ENCODE measurements around the gene SRC. TPM values are rescaled to one million over a fixed set of nuclear protein-coding genes. Genes with fewer than 3 reads are reported as not detected.
"Not testable (repeated sequence)": the region's sequence is repeated elsewhere in the genome, so short reads cannot be mapped to it uniquely, and the experiment has no call there.

Gene SRC
- polyA plus RNA-seq, 3 donors: 55.6 to 72.5 (median 67.2) TPM

DNA sequence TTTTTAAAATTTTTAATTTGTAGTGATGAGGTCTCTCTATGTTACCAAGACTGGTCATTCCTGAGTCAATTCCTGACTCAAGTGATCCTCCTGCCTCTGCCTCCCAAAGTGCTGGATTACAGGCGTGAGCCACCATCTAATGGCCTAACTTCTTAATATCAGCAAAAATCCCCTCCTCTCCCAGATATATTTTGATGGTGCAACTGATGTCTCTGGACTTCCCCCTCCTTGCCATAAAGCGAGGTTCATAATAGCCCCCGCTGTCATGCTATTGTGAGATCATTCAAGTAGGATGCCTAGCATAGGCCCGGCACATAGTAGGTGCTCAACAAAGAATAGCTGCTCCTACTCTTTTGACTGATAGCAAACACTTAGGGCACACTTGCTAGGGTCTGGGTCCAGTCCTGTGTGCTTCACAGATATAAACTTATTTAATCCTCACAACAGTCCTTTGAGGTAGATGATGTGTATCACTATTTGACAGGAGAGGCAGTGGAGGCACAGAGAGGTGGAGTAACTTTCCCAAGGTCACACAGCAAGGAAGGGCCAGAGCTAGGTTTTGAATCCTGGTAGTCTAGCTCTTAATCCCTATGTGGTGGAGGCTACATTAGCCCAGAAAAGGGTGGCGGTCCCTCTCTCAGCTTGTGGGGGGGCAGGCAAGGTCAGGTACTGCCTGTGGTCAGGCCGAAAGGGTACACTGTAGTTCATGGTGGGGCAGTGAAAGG lies 14.6 kb downstream of the SRC start:
- DNase-seq: no peak

GRCh38 chr20:37361336-37361735 lies 15.4 kb downstream of the SRC start:
- no peak for DNase-seq

GRCh38 chr20:37362231-37362792 lies 16.4 kb downstream of the SRC start:
- no peak for DNase-seq

GRCh38 chr20:37362821-37363220 lies 16.9 kb downstream of the SRC start:
- no peak for DNase-seq

- DNase-seq: no peak
These were observed 17.5 kb downstream of the SRC start for GRCh38 chr20:37363221-37364012.

- no peak for DNase-seq
These were observed 18.3 kb downstream of the SRC start for GRCh38 chr20:37364013-37364926.

DNA sequence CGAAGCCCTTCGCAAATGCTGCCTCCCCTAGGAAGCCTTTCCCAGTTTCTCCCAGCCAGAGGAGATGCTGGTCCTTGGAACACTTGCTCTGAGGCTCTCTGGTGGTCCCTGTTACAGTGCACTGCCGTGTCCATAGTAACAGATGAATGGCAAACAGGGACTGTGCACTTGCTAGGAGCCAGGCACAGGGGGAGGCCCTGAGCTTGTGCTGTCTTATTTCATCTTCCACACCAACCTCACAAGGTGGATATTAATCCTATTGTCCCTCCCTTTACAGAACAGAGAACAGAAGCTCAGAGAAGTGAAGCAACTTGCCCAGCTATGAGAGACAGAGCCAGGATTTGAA lies 19.0 kb downstream of the SRC start:
- no peak for DNase-seq

GRCh38 chr20:37365760-37366638 lies 20.1 kb downstream of the SRC start:
- DNase-seq: no peak

DNA sequence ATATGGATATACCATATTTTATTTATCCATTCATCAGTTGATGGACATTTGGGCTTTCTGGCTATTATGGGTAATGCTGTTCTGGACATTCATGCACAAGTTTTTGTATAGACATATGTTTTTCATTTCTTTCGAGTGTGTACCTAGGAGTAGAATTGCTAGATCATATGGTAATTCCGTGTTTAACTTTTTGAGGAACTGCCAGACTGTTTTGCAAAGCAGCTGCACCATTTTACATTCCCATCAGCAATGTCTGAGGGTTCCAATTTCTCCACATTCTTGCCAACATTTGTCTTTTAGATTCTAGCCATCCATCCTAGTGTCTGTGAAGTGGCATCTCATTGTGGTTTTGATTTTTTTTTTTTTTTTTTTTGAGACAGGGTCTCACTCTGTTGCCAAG lies 20.8 kb downstream of the SRC start:
- no peak for DNase-seq

GRCh38 chr20:37369846-37370245 lies 23.9 kb downstream of the SRC start:
- DNase-seq: no peak

GRCh38 chr20:37371845-37372244 lies 25.9 kb downstream of the SRC start:
- DNase-seq: not testable (repeated sequence)

- DNase-seq: no peak
These were observed 26.5 kb downstream of the SRC start for GRCh38 chr20:37372441-37372840.

GRCh38 chr20:37373020-37373598 lies 27.2 kb downstream of the SRC start:
- DNase-seq: no peak

- DNase-seq: no peak
These were observed 29.3 kb downstream of the SRC start for GRCh38 chr20:37375227-37375626.

- no peak for DNase-seq
These were observed 30.4 kb downstream of the SRC start for GRCh38 chr20:37376324-37376723.

- DNase-seq: no peak
These were observed 30.9 kb downstream of the SRC start for GRCh38 chr20:37376791-37377190.

- DNase-seq: no peak
These were observed 31.6 kb downstream of the SRC start for GRCh38 chr20:37377346-37378081.

DNA sequence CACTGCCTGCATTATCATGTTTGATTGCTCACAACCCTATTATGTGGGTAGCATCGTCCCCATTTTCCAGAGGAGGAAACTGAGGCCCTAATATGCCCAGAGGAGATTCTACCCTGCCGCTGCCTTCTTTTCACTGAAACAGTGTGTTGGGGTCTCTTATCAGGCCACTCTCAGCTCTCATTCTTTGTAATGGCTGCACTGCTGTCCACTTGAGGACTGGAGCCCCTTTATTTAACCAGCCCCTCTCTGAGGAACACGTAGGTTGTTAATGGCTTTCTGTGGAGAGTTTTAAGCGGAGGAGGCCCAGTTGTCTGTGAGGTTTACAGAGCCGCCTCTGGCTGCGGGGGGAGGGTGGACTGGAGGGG lies 32.5 kb downstream of the SRC start:
- DNase-seq: no peak

DNA sequence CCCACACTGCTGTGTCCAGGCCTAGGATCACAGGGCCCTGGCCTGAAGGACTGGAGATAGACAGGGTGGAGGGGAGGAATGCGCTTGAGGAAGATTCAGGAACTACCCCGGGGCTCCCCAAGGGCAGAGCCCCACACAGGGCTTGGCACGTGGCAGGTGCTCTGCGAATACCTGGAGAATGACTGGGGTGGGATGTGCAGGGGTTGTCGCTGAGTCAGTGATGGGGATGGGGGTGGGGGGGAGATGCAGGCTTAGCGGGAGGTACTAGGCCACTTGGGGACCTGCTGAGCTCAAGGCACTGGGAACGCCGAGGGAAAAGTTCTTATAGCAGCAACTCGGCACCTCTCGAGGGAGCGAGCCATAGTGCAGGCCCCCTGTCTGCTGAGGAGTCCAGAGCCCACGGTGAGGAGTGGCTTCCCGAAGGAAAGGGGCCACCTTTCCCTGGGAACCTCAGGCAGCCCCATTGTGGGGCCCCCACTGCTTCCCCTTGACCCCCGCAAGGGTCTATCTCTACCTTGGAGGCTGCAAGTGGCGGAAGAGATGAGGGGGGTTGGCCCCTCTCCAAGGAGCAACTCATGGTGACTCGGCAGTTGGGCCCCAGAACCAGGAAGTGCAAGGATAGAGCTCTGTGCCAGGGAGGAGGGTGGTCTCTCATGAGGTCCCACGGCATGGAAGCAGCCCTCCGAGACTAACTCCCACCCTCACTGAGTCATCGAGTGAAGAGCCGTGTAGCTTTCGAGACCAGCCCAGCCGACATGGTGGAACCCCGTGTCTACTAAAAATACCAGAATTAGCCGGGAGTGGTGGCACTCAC lies 33.1 kb downstream of the SRC start:
- no peak for DNase-seq
